Activated CD4-positive, CD25-positive, alpha-beta regulatory T cell treated with anti-CD3 and anti-CD28 coated beads, Interleukin-2, amount 50 U/mL, for 16 hours (primary cell): Measurements from ENCODE around the gene CTNND1.
A peak's percentile ranks its signal among the peaks of the same experiment; 100 is the strongest.
"Not testable (repeated sequence)": the region's sequence is repeated elsewhere in the genome, so short reads cannot be mapped to it uniquely, and the experiment has no call there.

Source experiments
- DNase-seq: peaks from one replicate; pipeline ENCODE4 v3.0.0-alpha.2; 2020; ENCODE audit warnings: low read depth, low spot score

The CTNND1 gene, protein sequence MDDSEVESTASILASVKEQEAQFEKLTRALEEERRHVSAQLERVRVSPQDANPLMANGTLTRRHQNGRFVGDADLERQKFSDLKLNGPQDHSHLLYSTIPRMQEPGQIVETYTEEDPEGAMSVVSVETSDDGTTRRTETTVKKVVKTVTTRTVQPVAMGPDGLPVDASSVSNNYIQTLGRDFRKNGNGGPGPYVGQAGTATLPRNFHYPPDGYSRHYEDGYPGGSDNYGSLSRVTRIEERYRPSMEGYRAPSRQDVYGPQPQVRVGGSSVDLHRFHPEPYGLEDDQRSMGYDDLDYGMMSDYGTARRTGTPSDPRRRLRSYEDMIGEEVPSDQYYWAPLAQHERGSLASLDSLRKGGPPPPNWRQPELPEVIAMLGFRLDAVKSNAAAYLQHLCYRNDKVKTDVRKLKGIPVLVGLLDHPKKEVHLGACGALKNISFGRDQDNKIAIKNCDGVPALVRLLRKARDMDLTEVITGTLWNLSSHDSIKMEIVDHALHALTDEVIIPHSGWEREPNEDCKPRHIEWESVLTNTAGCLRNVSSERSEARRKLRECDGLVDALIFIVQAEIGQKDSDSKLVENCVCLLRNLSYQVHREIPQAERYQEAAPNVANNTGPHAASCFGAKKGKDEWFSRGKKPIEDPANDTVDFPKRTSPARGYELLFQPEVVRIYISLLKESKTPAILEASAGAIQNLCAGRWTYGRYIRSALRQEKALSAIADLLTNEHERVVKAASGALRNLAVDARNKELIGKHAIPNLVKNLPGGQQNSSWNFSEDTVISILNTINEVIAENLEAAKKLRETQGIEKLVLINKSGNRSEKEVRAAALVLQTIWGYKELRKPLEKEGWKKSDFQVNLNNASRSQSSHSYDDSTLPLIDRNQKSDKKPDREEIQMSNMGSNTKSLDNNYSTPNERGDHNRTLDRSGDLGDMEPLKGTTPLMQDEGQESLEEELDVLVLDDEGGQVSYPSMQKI

DNA sequence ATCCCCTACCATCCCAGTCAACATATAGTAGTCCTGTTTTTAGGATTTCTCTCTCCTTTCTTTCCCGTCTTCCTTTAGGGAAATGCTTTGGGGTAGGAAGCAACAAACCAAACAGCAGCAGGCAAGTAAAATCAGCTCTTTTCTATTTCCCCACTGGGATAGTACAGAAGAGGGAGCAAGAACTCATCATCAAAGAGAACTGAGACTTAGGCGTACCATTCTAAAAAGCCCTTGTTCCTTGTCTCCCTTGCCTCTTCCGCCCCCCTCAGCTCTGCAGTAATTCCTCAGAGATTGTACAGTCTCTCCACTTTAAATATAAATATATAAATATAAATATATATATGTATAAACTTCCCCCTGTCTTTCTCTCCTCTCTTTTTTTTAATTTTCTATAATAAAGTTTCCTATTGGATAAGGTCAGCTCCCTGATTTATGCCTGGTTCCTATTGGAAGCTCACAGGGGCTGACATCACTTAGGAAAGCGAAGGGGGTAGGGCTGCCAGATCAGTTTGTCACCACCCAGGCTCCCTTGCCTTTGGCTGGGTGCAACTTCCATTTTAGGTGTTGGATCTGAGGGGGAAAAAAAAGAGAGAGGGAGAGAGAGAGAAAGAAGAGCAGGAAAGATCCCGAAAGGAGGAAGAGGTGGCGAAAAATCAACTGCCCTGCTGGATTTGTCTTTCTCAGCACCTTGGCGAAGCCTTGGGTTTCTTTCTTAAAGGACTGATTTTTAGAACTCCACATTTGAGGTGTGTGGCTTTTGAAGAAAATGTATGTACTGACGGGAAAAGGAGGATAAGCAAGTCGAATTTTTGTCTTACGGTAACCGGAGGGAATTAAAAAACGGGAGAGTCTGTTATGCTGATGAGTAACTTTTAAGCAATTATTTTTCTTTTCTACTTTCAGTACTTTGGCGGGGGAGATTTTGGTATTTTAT is at the start of gene CTNND1:
Gene CTNND1, plus strand, starts transcription at position 502 of the 934 bp plus-strand sequence. CDS start 29,677 bp downstream, outside the sequence.
- DNase-seq: no peak

DNA sequence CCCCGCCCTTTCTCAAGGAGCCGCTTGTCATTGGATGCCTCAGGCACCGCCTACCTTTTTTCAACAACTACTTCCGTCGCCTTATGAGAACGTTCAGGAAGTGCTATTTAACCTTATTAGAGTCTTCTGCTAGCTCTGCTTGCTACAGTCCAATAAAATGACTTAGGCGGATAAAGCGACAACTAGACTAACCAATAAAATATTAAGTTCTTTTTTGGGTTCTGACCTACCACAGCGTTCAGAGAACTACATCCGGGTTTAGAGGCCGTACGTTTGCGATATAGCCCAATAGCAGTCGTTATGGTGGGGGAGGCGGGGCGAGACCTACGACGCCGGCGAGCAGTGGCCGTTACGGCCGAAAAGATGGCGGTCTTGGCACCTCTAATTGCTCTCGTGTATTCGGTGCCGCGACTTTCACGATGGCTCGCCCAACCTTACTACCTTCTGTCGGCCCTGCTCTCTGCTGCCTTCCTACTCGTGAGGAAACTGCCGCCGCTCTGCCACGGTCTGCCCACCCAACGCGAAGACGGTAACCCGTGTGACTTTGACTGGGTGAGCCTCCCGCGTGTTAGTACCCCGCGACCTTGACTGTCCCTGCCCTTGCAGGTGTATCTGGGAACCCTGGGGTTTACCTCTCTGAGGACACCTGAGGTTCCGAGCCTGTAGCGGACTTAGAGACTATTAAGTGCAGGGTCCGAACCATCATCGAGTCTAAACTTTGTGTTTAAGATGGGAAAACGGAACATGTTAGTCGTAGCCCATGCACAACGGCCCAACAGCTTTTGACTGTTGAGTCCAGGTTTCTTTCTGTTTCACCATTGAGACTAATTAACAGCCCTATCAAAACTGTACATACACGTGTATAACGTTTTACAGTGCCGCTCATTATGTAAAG is 49.1 kb upstream of the CTNND1 start, which contains the start of gene TMX2:
Gene TMX2, plus strand, starts transcription at position 338 of the 895 bp plus-strand sequence. Its CDS starts 26 bp downstream, at position 364.
- peak; percentile 84 for DNase-seq

DNA sequence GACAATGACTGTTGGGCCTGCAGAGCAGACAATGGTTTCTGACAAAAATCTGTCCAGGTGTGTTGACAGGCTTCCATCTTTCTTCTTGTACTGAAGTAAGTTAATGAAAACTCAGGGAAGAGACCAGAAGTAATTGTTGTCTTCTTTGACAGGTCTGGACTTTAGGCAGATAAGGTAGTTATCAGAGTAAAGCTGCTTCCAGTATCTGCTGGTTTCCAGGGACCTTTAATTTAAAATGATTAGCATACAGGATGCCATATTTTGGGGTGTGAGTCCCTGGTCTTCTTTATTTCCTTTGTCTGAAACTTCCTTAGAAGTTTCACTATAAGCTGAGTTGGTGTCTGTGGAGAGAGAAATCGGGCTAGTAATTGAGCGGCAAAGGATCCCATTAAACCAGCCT is 47.8 kb upstream of the CTNND1 start:
- no peak for DNase-seq

DNA sequence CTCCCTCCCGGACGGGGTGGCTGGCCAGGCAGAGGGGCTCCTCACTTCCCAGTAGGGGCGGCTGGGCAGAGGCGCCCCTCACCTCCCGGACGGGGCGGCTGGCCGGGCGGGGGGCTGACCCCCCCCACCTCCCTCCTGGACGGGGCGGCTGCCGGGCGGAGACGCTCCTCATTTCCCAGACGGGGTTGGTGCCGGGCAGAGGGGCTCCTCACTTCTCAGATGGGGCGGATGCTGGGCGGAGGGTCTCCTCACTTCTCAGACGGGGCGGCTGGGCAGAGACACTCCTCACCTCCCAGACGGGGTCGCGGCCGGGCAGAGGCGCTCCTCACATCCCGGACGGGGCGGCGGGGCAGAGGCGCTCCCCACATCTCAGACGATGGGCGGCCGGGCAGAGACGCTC is 44.9 kb upstream of the CTNND1 start:
- DNase-seq: not testable (repeated sequence)

DNA sequence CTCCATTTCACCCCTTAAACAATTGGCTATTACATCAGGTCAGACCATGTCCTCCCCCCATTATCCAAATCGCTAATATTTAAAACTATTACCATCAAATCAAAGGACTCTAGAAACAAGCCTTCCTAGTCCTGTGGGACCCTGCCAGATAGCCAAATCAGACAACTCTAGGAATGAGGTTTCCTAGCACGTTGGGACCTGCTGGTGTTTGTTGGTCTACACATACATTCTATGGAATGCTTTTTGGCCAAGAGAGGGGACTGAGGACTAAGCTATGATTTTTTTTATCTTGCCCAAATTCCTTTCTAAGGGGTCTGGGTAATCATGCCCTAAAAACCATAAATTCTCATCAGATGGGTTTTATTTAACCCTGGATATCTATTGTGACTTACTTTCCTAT is 34.4 kb upstream of the CTNND1 start:
- DNase-seq: no peak

DNA sequence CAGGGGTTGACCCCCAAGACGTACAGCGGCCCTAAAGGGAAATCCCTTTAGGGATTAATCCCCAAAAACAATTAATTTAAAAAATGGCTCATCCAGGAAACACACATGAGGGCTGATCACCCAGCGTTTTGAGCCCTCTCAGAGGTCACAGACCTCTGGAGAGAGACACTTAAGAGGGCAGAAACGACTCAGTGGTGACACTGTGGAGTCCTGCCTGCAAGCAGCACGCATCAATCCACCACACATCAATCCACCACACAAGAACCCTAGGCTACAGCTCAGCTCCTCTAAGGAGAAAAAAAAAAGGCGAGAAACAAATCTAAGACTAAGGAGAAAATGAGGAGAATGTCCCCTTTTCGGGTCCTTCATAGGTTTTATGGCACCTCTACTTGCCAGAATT is 32.8 kb upstream of the CTNND1 start:
- DNase-seq: no peak

DNA sequence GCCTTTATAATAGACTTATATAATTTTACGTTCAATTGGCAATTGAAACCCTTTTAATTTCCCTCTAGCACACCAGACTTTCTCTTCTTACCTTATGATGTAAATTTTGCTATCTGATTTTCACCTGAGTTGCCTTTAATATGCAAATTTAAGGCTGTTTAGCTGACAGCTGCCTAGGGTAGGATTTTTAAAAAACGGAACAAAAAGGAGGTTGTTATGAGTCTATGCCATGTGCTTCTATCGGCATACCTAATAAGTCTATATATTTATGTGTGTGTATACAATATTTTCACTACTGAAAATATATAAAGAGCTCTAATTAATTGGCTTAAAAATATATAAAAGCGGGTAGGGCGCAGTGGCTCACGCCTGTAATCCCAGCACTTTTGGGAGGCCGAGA is 32.1 kb upstream of the CTNND1 start:
- DNase-seq: no peak

DNA sequence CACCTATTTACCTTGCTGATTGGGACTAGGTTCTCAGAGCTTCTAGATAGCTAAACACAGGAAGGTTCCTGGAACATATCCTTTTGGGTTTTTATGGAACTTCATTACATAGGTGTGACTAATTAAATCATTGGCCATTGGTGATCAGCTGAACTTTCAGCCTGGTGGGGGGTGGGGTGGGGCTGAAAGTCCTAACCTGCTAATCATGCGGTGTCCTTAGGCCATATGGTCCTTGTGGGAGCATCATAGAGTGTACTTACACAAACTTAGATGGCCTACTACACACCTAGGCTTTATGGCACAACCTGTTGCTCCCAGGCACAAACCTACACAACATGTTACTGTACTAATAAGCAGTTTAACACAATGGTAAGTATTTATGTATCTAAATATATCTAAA is 28.9 kb upstream of the CTNND1 start:
- no peak for DNase-seq

DNA sequence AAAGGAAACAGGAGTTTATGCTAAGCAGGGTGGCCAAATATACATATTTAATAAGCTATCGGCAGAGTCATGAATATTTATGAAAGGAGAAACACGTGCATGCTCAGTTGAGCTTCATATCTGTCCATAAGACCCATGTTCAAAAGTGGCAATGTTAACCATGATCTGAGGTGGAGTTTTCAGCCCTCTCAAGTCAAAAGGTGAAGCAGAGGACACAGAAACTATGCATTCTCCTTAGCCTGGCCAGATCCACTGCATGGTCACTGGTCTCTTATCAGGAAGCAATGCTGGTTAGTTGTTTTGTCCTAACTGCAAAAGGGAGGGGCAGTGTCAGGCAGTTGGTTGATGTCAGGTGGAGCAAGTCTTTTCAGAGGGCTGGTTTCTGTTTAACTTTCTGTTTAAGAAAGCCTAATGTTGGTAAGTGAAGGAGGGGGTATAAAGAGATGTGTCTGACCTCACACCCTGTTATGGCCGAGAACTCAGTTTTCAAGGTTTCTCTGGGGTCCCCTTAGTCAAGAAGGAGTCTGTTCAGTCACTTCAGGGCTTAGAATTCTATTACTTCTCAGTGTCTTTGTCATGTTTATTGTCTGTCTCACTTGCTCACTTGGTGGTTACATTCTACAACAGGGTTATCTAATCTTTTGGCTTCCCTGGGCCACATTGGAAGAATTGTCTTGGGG is 25.8 kb upstream of the CTNND1 start:
- no peak for DNase-seq

DNA sequence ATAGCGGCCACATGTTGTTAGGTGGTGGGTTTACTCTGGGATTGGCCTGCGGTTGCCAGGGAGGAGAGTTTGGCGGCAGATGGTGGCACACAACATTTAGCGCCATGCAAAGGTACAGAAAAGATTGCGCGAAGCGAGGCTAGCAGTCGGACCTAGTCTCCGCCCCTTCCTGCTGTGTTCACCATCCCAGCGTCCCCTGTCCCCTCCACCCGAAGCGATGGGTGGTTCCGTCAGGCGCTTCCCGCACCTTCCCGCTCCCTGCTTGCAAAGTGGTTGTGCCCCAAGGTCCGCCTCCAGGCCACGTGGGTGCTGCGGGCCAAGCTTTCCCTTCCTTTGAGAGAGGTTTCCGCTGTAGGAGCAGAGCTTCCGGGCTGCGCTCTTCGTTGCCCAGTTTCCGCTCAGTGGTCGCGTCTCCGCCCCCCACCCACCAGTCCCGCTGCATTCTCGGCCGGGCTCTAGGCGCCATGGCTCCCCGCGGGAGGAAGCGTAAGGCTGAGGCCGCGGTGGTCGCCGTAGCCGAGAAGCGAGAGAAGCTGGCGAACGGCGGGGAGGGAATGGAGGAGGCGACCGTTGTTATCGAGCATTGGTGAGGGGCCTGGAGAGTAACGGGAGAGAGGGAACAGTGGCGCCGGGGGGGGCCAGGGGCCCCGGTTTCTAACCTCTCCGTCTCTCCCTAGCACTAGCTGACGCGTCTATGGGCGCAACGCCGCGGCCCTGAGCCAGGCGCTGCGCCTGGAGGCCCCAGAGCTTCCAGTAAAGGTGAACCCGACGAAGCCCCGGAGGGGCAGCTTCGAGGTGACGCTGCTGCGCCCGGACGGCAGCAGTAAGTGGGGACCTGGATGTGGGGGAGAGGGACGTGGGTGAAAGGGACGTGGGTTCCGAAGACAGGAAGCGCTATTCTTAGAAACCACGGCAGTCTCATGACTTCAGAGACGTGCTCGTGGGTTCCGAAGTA is 20.2 kb upstream of the CTNND1 start, which contains the start of gene SELENOH:
Gene SELENOH, plus strand, starts transcription at position 360 of the 955 bp plus-strand sequence. Its CDS starts 105 bp downstream, at position 465.
- DNase-seq: peak; percentile 81

DNA sequence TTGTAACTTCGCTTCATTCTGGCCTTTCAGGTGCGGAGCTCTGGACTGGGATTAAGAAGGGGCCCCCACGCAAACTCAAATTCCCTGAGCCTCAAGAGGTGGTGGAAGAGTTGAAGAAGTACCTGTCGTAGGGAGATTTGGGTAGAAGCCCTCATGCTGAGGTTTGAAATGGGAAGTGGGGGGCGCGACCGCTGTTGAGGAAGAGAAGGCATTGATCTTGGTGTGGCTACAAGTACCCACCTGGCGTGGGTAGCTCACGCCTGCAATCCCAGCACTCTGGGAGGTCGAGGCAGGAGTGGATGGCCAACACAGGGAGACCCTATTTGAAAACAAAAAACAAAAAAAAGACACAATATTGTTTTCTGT is 19.5 kb upstream of the CTNND1 start:
- no peak for DNase-seq

DNA sequence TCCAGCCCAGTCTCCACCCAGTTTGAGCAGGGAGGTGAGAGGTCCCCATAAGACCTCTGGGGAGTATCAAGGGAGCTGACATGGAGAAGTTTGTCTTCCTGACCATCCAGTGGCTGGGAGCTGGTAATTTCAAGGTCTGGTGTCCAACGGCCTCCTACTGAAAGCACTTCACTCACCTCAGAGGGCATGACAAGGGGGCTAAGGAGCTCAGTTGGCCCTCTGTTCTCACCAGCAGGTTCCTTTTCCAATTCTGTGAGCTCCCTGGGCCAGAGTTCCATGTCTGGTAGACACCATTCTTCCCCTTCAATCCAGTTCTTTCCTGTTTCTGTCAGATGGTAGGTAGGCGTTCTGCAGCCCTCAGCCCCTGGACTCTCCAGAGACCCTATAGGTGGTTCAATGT is 17.2 kb upstream of the CTNND1 start:
- no peak for DNase-seq

DNA sequence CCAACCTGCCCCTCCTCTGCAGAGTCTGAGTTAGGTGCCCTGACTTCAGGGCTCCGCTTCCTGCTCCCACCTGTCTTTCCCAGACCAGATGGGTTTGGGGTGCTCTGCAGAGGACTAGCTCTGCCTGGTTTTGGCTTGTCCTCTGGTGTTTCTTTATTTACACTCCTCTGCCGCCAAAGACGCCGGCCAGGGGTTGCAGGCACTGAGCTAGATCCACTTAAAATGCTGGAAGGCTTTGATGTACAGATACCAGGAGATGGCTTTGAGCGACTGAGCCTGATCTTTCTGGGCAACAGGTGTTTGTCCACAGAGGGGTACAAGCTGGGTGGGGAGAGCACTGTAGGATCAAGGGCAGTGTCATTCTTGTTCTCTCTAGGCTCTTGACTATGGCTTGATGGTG is 16.4 kb upstream of the CTNND1 start:
- no peak for DNase-seq

DNA sequence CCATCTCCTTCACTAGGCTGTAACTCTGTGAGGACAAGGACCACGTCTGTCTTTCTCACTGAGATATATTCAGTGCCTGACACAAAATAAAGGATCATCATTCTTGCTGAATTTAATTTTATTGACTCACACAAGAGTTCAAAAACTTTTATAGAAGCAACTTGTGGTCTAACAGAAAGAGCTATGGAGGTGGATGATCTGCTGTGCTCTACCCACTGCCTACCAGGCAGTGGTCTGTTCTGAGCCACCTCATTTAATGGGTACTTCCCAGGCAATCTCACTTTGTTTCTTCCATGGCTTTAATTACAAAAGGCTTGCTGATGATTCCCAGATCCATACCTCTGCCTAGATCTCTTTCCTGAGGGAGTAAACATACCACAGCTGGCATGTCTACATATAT is 14.7 kb upstream of the CTNND1 start:
- no peak for DNase-seq

DNA sequence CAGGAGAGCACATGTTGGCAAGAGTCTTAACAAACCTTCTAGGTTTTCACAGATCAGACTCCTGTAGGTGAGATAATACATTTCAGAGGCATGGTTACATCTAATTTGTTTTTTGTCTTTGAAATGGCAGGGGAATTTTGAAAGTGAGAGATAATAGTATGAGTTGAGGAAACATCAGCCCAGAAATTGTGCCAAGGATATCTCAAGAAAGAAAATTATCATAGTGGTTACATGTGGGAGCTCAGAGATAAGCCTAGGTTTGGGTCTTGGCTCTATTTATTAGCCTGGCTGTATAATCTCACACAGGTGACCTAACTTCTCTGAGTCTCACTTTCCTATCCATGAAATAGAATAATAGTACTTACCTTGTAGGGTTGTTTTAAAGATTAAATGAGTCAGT is 10.4 kb upstream of the CTNND1 start:
- no peak for DNase-seq

DNA sequence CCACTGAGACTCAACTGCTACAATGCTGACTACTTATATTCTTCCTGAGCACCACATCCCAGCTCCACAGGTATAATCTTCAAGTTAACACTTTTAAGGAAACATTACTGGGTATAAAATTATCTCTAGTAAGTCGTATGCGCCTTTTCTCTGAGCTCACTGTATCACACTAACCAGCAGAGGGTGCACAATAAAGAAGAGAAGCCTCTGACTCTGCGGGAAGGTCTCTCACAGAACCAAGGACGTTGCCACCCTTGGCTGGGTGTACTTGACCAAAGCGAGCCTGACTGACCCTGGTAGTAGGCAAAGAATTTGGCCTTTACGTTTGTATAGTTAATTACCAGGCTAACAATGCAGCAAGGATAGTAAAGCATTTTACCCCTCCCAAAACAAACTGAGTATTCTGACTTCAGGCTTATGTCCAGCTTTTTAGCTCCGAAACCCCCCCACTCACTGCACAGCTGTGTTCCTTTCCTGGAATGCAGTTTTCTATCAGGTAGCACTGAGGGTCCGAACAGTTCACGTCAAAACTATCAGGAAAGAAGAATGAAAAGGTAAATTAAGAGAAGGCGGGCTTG is 9.8 kb upstream of the CTNND1 start, which contains the start of gene BTBD18:
Gene BTBD18, minus strand, starts transcription at position 144 of the 578 bp plus-strand sequence. CDS start 631 bp downstream, outside the sequence.
- DNase-seq: no peak

DNA sequence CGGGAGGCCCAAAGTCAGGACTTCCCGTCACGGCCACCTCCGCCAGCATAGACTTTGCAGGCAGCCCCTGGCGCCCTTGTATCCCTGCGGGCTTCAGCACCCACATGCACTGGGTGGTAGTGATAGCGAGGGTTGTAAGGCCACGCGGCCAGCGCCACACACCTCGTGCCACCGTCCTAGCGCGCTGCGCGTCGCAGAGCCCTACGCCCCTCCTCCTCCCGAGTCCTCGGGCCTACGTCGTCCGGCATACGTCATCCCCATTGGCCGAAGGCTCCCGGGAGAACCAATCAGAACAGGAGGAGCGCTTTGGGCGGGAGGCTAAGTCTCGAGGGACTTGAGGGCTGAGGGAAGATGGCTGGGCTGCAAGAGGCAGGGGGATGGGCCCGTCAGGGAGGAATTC is 8.6 kb upstream of the CTNND1 start:
- DNase-seq: no peak

DNA sequence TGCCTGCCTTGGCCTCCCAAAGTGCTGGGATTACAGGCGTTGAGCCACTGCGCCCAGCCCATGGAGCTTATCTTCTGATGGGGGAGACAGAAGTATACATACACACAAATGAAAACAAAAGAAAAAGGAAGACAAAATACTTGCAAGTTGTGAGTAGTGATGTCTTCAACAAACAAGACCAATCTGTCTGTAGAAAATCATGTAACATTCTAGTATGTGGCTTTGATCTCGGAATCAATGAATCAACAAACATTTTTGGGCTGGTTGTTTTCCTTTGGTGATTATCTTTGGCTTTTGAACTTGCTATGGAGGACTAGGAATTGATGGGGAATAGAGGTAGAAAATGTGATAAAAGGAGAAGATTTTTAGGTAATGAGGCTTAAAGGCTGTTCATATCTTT is 3.4 kb upstream of the CTNND1 start:
- DNase-seq: no peak
